IMR-90 (cell line): ENCODE results near the gene CLN3. TPM values are rescaled to one million over a fixed set of nuclear protein-coding genes. Genes with fewer than 3 reads are reported as not detected.

Experiments used
- ATAC-seq: fragments of 200-7000 bp; cut with Tn5 transposase; 2 replicates; pipeline ENCODE4 v1.9.1; 2020; ENCODE audit warnings: low read depth, mild to moderate bottlenecking, moderate library complexity
- BruUV-seq: library from RNA; stranded (reverse); fragments of 400-500 nt; replicated peaks from 2 replicates; lab custom pipeline; 2021; lab: Mats Ljungman, UMichigan
- CTCF ChIA-PET: fragments of 300-600 bp; formaldehyde crosslinking; extraction: SDS; loops from one replicate; lab custom pipeline; 2021; ENCODE audit warnings: antibody characterized with exemption; lab: Yijun Ruan, JAX
- POLR2A ChIA-PET: fragments of 300-600 bp; sonication (Branson Sonifier 250); formaldehyde crosslinking; loops from one replicate; lab custom pipeline; 2022; ENCODE audit warnings: antibody characterized with exemption; ENCODE audit not compliant: unreplicated experiment; lab: Charles Lee
- DNase-seq: peaks from one replicate; pipeline ENCODE4 v3.0.0; 2013
- H2AFZ ChIP-seq: replicated peaks from 2 replicates; pipeline ENCODE3; 2013; ENCODE audit warnings: low read length, mild to moderate bottlenecking; ENCODE audit not compliant: poor library complexity
- H2AK5ac ChIP-seq: 2 replicates; pipeline ENCODE4 v1.6.1; 2013; ENCODE audit warnings: low read depth, low read length, inconsistent platforms
- H2AK9ac ChIP-seq: replicated peaks from 2 replicates; pipeline ENCODE3; 2013; ENCODE audit warnings: mild to moderate bottlenecking, low read depth, low read length, moderate library complexity; ENCODE audit not compliant: poor library complexity
- H2BK120ac ChIP-seq: 2 replicates; pipeline ENCODE4 v1.6.1; 2013; ENCODE audit warnings: low read depth, low read length, inconsistent platforms
- H2BK15ac ChIP-seq: 3 replicates; pipeline ENCODE4 v1.6.1; 2013; ENCODE audit warnings: low read depth, low read length, inconsistent platforms
- H2BK20ac ChIP-seq: 2 replicates; pipeline ENCODE4 v1.6.1; 2013; ENCODE audit warnings: low read depth, mild to moderate bottlenecking, inconsistent platforms, low read length, moderate library complexity
- H2BK5ac ChIP-seq: 2 replicates; pipeline ENCODE4 v1.6.1; 2013; ENCODE audit warnings: mild to moderate bottlenecking, low read depth, low read length, inconsistent platforms; ENCODE audit not compliant: poor library complexity, severe bottlenecking
- H3K14ac ChIP-seq: replicated peaks from 2 replicates; pipeline ENCODE4 v1.6.1; 2013; ENCODE audit warnings: low read depth, low read length, inconsistent platforms
- H3K18ac ChIP-seq: 2 replicates; pipeline ENCODE4 v1.6.1; 2013; ENCODE audit warnings: low read depth, low read length, control low read depth
- H3K23ac ChIP-seq: 2 replicates; pipeline ENCODE4 v1.6.1; 2013; ENCODE audit warnings: low read depth, low read length, inconsistent platforms
- H3K27ac ChIP-seq: 2 replicates; pipeline ENCODE4 v1.5.1; 2013; ENCODE audit warnings: mild to moderate bottlenecking, control low read depth, low read length; ENCODE audit not compliant: insufficient read depth
- H3K27me3 ChIP-seq: 2 replicates; pipeline ENCODE4 v1.6.1; 2013; ENCODE audit warnings: low read length; ENCODE audit not compliant: control insufficient read depth, insufficient read depth
- H3K36me3 ChIP-seq: 2 replicates; pipeline ENCODE4 v1.6.1; 2013; ENCODE audit warnings: low read length, mixed read lengths; ENCODE audit not compliant: control insufficient read depth, insufficient read depth
- H3K4ac ChIP-seq: 2 replicates; pipeline ENCODE4 v1.6.1; 2013; ENCODE audit warnings: low read depth, low read length, inconsistent platforms
- H3K4me1 ChIP-seq: 2 replicates; pipeline ENCODE4 v1.6.1; 2013; ENCODE audit warnings: low read length, mixed read lengths; ENCODE audit not compliant: control insufficient read depth, insufficient read depth
- H3K4me2 ChIP-seq: 2 replicates; pipeline ENCODE4 v1.6.1; 2013; ENCODE audit warnings: low read depth, mild to moderate bottlenecking, control low read depth, low read length, moderate library complexity
- H3K4me3 ChIP-seq: 2 replicates; pipeline ENCODE4 v1.5.1; 2013; ENCODE audit warnings: low read depth, mild to moderate bottlenecking, control low read depth, low read length, moderate library complexity; ENCODE audit not compliant: insufficient read depth
- H3K56ac ChIP-seq: 2 replicates; pipeline ENCODE4 v1.6.1; 2013; ENCODE audit warnings: low read length, inconsistent platforms; ENCODE audit not compliant: insufficient read depth; ENCODE audit errors: extremely low read depth
- H3K79me1 ChIP-seq, 2 experiments: 2 replicates each; pipeline ENCODE4 v1.6.1; 2013; ENCODE audit warnings: low read length in 2 of 2, inconsistent platforms in 1 of 2, low read depth in 1 of 2
- H3K9ac ChIP-seq: 2 replicates; pipeline ENCODE4 v1.6.1; 2013; ENCODE audit warnings: low read depth, low read length, control low read depth
- H3K9me1 ChIP-seq: 2 replicates; pipeline ENCODE4 v1.6.1; 2013; ENCODE audit warnings: low read length, inconsistent platforms; ENCODE audit not compliant: insufficient read depth
- H3K9me3 ChIP-seq: 2 replicates; pipeline ENCODE4 v1.6.1; 2013; ENCODE audit warnings: low read length; ENCODE audit not compliant: control insufficient read depth, insufficient read depth
- H4K20me1 ChIP-seq: 2 replicates; pipeline ENCODE4 v1.6.1; 2013; ENCODE audit warnings: low read length, inconsistent platforms; ENCODE audit not compliant: insufficient read depth
- H4K5ac ChIP-seq: 2 replicates; pipeline ENCODE4 v1.6.1; 2013; ENCODE audit warnings: mild to moderate bottlenecking, low read depth, low read length, control low read depth
- H4K8ac ChIP-seq, 2 experiments: 2 replicates each; pipeline ENCODE4 v1.6.1; 2013; ENCODE audit warnings: low read depth in 2 of 2, low read length in 2 of 2, control low read depth in 1 of 2, inconsistent platforms in 1 of 2
- H4K91ac ChIP-seq: 2 replicates; pipeline ENCODE4 v1.6.1; 2013; ENCODE audit warnings: low read depth, low read length, inconsistent platforms; ENCODE audit not compliant: insufficient read depth
- BHLHE40 ChIP-seq: fragments of 150-350 bp; IDR thresholded peaks from 2 replicates; pipeline ENCODE4 v1.6.1; 2016; ENCODE audit warnings: mild to moderate bottlenecking, low read depth, low read length
- CEBPB ChIP-seq: IDR thresholded peaks from 2 replicates; pipeline ENCODE4 v1.6.1; 2012; ENCODE audit warnings: low read depth, low read length, improper control_type of control experiment
- CHD1 ChIP-seq: IDR thresholded peaks from 2 replicates; pipeline ENCODE4 v1.6.1; 2012; ENCODE audit warnings: low read depth, low read length, improper control_type of control experiment
- FOS ChIP-seq: fragments of 150-350 bp; IDR thresholded peaks from 2 replicates; pipeline ENCODE4 v1.6.1; 2016; ENCODE audit warnings: low read depth, low read length
- MAFK ChIP-seq: IDR thresholded peaks from 2 replicates; pipeline ENCODE4 v1.6.1; 2012; ENCODE audit warnings: low read depth, low read length, improper control_type of control experiment
- MAZ ChIP-seq: IDR thresholded peaks from 2 replicates; pipeline ENCODE4 v1.6.1; 2012; ENCODE audit warnings: low read depth, mild to moderate bottlenecking, low read length, improper control_type of control experiment, moderate library complexity, borderline replicate concordance
- MXI1 ChIP-seq: IDR thresholded peaks from 2 replicates; pipeline ENCODE4 v1.6.1; 2012; ENCODE audit warnings: low read depth, mild to moderate bottlenecking, low read length, moderate library complexity, borderline replicate concordance
- NFE2L2 ChIP-seq: fragments of 150-350 bp; IDR thresholded peaks from 2 replicates; pipeline ENCODE4 v1.6.1; 2016; ENCODE audit warnings: low read depth, mild to moderate bottlenecking, low read length
- POLR2A ChIP-seq: IDR thresholded peaks from 2 replicates; pipeline ENCODE4 v1.6.1; 2012; ENCODE audit warnings: mild to moderate bottlenecking, low read depth, low read length
- RAD21 ChIP-seq: IDR thresholded peaks from 2 replicates; pipeline ENCODE4 v1.6.1; 2012; ENCODE audit warnings: low read length, improper control_type of control experiment
- RCOR1 ChIP-seq: IDR thresholded peaks from 2 replicates; pipeline ENCODE4 v1.6.1; 2012; ENCODE audit warnings: mild to moderate bottlenecking, low read length, improper control_type of control experiment; ENCODE audit not compliant: insufficient replicate concordance
- RFX5 ChIP-seq: IDR thresholded peaks from 2 replicates; pipeline ENCODE4 v1.8.0; 2012; ENCODE audit warnings: low read depth, mild to moderate bottlenecking, low read length, moderate library complexity
- SMC3 ChIP-seq: fragments of 150-350 bp; IDR thresholded peaks from 2 replicates; pipeline ENCODE4 v1.6.1; 2016; ENCODE audit warnings: low read depth, mild to moderate bottlenecking, antibody characterized with exemption, low read length, moderate library complexity
- WGBS, 2 experiments: methylation state at CpG; one replicate each; pipeline versions ENCODE4 v1.1.5 to v1.1.7; 2013; ENCODE audit warnings: missing lambda C conversion rate in 2 of 2; ENCODE audit not compliant: insufficient read length in 1 of 2; ENCODE audit errors: extremely low coverage in 2 of 2; 5-methylcytosine and 5-hydroxymethylcytosine counted together
- dilution Hi-C: fragments of 300-500 bp; cut with HindIII; formaldehyde crosslinking; loops from one replicate; pipeline ENCODE4 v1.14.3; 2018; ENCODE audit warnings: low sequenced_read_pairs; ENCODE audit not compliant: unreplicated experiment
- in situ Hi-C: fragments of 300-500 bp; cut with MboI; formaldehyde crosslinking; loops from 3 replicates; pipeline ENCODE4 v1.14.3; 2019; ENCODE audit warnings: low sequenced_read_pairs, inconsistent platforms, mixed read lengths
- intact Hi-C: fragments of 100-400 bp; cut with micrococcal nuclease; formaldehyde crosslinking; loops from 2 replicates; pipeline ENCODE4 v1.10.0; 2022
- polyA plus RNA-seq, 3 experiments: library from polyadenylated mRNA; depleted of rRNA; stranded (reverse); fragments of >200 nt; gene quantifications; 2 replicates each; pipeline ENCODE4 v1.2.3, GENCODE V29; 2012; ENCODE audit warnings: low replicate concordance in 1 of 3
- total RNA-seq: library from RNA; depleted of rRNA; stranded (reverse); fragments of >200 nt; gene quantifications from 2 replicates; pipeline ENCODE4 v1.2.3, GENCODE V29; 2012
- TF ChIP-seq, protein P1 (sequence below): conservative IDR thresholded peaks from 2 replicates; pipeline ENCODE4 v1.5.1; 2012; ENCODE audit warnings: mild to moderate bottlenecking, low read depth, low read length, improper control_type of control experiment
- TF ChIP-seq, protein P2 (sequence below): fragments of 150-350 bp; IDR thresholded peaks from 2 replicates; pipeline ENCODE4 v1.6.1; 2017; ENCODE audit warnings: mild to moderate bottlenecking, antibody characterized with exemption, low read length, low read depth
- TF ChIP-seq, protein P3 (sequence below): fragments of 150-350 bp; IDR thresholded peaks from 2 replicates; pipeline ENCODE4 v1.6.1; 2016; ENCODE audit warnings: low read depth, mild to moderate bottlenecking, low read length, moderate library complexity, borderline replicate concordance

CLN3 gene
- total and polyA plus RNA-seq, 2 of the 4 experiments (the other 2 are of a cell fraction), result 3.9 to 15.9 TPM

DNA sequence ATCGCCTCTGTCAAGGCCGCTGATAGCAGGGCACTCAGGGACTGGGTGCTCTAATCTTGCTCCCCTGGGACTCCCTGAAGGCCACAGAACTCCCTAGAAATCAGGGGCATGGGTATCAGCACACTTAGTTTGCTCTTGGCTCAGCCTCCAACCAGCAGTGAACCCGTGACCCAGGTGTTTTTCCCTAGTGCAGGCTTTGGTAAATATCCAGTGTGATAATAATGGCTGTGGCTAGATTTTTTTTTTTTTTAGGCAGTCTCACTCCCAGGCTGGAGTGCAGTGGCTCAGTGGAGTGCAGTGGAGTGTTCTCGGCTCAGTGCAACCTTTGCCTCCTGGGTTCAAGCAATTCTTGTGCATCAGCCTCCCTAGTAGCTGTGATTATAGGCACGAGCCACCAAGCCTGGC lies 36.6 kb upstream of the CLN3 start:
- WGBS, 2 experiments, result 74% methylated on average over 3 of the region's 5 CpGs; no CpG with 5 or more reads in 1 of the 2 experiments
- CTCF ChIA-PET, result no interaction called here
- TF ChIP-seq RCOR1 (no peak), BHLHE40 (no peak), NFE2L2 (no peak), RFX5 (no peak), POLR2A (no peak), MAZ (no peak), SMC3 (no peak), CEBPB (no peak), MXI1 (no peak), RAD21 (no peak), CHD1 (no peak), FOS (no peak), MAFK (no peak)
- TF ChIP-seq, protein P1, sequence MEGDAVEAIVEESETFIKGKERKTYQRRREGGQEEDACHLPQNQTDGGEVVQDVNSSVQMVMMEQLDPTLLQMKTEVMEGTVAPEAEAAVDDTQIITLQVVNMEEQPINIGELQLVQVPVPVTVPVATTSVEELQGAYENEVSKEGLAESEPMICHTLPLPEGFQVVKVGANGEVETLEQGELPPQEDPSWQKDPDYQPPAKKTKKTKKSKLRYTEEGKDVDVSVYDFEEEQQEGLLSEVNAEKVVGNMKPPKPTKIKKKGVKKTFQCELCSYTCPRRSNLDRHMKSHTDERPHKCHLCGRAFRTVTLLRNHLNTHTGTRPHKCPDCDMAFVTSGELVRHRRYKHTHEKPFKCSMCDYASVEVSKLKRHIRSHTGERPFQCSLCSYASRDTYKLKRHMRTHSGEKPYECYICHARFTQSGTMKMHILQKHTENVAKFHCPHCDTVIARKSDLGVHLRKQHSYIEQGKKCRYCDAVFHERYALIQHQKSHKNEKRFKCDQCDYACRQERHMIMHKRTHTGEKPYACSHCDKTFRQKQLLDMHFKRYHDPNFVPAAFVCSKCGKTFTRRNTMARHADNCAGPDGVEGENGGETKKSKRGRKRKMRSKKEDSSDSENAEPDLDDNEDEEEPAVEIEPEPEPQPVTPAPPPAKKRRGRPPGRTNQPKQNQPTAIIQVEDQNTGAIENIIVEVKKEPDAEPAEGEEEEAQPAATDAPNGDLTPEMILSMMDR, result no peak
- TF ChIP-seq, protein P2, sequence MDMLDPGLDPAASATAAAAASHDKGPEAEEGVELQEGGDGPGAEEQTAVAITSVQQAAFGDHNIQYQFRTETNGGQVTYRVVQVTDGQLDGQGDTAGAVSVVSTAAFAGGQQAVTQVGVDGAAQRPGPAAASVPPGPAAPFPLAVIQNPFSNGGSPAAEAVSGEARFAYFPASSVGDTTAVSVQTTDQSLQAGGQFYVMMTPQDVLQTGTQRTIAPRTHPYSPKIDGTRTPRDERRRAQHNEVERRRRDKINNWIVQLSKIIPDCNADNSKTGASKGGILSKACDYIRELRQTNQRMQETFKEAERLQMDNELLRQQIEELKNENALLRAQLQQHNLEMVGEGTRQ, result no peak
- TF ChIP-seq, protein P3, sequence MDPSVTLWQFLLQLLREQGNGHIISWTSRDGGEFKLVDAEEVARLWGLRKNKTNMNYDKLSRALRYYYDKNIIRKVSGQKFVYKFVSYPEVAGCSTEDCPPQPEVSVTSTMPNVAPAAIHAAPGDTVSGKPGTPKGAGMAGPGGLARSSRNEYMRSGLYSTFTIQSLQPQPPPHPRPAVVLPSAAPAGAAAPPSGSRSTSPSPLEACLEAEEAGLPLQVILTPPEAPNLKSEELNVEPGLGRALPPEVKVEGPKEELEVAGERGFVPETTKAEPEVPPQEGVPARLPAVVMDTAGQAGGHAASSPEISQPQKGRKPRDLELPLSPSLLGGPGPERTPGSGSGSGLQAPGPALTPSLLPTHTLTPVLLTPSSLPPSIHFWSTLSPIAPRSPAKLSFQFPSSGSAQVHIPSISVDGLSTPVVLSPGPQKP, result no peak

More for the DNA sequence above, 36.6 kb upstream of the CLN3 start:
- H3K36me3 ChIP-seq, result no peaks in the 10 kb centered on the region
- no peak overlapping the region for H3K4me3 ChIP-seq
- H3K18ac ChIP-seq, result no peak overlapping the region
- no peaks in the 10 kb centered on the region for H3K27me3 ChIP-seq
- H2BK20ac ChIP-seq, result no peak overlapping the region
- no peaks in the 10 kb centered on the region for H4K20me1 ChIP-seq
- H3K4ac ChIP-seq, result no peak overlapping the region
- H2AK9ac ChIP-seq, result no peak overlapping the region
- no peaks in the 10 kb centered on the region for H3K9me3 ChIP-seq
- H3K79me1 ChIP-seq, result no peaks in the 10 kb centered on the region
- intact Hi-C loops, result no loop called here
- ATAC-seq, result no peak
- H3K9me1 ChIP-seq, result no peaks in the 10 kb centered on the region
- H4K8ac ChIP-seq, result no peak overlapping the region
- H4K5ac ChIP-seq, result no peak overlapping the region
- no peak overlapping the region for H3K14ac ChIP-seq
- no peak overlapping the region for H2BK15ac ChIP-seq
- no TSS peak for BruUV-seq
- in situ Hi-C loops, result no loop called here
- H2BK5ac ChIP-seq, result no peak overlapping the region
- H2BK120ac ChIP-seq, result no peak overlapping the region
- H3K56ac ChIP-seq, result no peak overlapping the region
- H3K4me2 ChIP-seq, result no peak overlapping the region
- H2AK5ac ChIP-seq, result no peak overlapping the region
- no peak overlapping the region for H3K27ac ChIP-seq
- POLR2A ChIA-PET, result no interaction called here
- no peak overlapping the region for H3K9ac ChIP-seq
- DNase-seq, result no peak
- dilution Hi-C loops, result no loop called here
- no peak overlapping the region for H3K23ac ChIP-seq
- H3K4me1 ChIP-seq, result no peaks in the 10 kb centered on the region; the same call in 1 of the 2 replicates
- H4K91ac ChIP-seq, result no peak overlapping the region
- H2AFZ ChIP-seq, result no peak overlapping the region
